NB4 (cell line): ENCODE measurements around the gene CHD2.

Experiments
- POLR2A ChIP-seq: IDR thresholded peaks from 2 replicates; pipeline ENCODE4 v1.6.1; 2011; ENCODE audit warnings: mild to moderate bottlenecking; ENCODE audit not compliant: insufficient read length; ENCODE audit errors: extremely low read depth
- TF ChIP-seq, protein P1 (sequence below): IDR thresholded peaks from one replicate; pipeline ENCODE4 v1.5.1; 2012; ENCODE audit warnings: low read depth, low read length
- TF ChIP-seq, protein P2 (sequence below): IDR thresholded peaks from 2 replicates; pipeline ENCODE4 v1.6.1; 2011; ENCODE audit warnings: low read depth, low read length

DNA sequence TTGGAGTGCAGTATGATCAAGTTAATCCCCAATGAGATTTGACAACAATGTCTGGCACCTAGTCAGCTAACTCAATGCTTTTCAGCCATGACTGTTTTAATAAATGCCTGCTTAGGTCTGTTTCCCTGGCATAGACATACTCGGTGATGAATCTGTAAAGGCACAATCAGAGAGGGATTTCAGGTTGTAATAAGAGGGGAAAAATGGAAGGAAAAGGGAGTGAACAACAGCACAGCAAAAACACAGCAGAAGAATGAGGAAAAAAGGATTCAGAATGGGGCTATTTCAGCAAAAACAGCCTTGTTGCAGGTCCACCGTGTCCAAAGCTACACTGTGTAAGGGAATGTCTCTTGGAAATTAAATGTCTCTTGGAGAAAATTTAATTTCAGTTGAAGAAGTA, 19.3 kb upstream of the CHD2 start:
- TF ChIP-seq, protein P1, sequence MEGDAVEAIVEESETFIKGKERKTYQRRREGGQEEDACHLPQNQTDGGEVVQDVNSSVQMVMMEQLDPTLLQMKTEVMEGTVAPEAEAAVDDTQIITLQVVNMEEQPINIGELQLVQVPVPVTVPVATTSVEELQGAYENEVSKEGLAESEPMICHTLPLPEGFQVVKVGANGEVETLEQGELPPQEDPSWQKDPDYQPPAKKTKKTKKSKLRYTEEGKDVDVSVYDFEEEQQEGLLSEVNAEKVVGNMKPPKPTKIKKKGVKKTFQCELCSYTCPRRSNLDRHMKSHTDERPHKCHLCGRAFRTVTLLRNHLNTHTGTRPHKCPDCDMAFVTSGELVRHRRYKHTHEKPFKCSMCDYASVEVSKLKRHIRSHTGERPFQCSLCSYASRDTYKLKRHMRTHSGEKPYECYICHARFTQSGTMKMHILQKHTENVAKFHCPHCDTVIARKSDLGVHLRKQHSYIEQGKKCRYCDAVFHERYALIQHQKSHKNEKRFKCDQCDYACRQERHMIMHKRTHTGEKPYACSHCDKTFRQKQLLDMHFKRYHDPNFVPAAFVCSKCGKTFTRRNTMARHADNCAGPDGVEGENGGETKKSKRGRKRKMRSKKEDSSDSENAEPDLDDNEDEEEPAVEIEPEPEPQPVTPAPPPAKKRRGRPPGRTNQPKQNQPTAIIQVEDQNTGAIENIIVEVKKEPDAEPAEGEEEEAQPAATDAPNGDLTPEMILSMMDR: no peak
- no peak for TF ChIP-seq POLR2A
- TF ChIP-seq, protein P2, sequence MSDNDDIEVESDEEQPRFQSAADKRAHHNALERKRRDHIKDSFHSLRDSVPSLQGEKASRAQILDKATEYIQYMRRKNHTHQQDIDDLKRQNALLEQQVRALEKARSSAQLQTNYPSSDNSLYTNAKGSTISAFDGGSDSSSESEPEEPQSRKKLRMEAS: no peak
